ENCODE data around the gene SNAP29.
"Not testable (repeated sequence)": the region's sequence is repeated elsewhere in the genome, so short reads cannot be mapped to it uniquely, and the experiment has no call there.

The SNAP29 gene

GRCh38 chr22:20935049-20935448 is 76.2 kb downstream of the SNAP29 start:
- DNase-seq = not testable (repeated sequence)

- DNase-seq = not testable (repeated sequence)
These were observed 77.2 kb downstream of the SNAP29 start for GRCh38 chr22:20935780-20936539.

GRCh38 chr22:20937031-20937793 is 78.4 kb downstream of the SNAP29 start:
- DNase-seq = no peak

- no peak for DNase-seq
These were observed 79.2 kb downstream of the SNAP29 start for GRCh38 chr22:20937794-20938671.

GRCh38 chr22:20939457-20940185 is 80.8 kb downstream of the SNAP29 start:
- not testable (repeated sequence) for DNase-seq

- DNase-seq = no peak
These were observed 81.4 kb downstream of the SNAP29 start for GRCh38 chr22:20940186-20940651.
